HG03025 (cell line): Measurements from ENCODE around the gene USP54.
"Not testable (repeated sequence)": the region's sequence is repeated elsewhere in the genome, so short reads cannot be mapped to it uniquely, and the experiment has no call there.

Experiments used
- ATAC-seq: cut with Tn5 transposase; IDR thresholded peaks from one replicate; pipeline ENCODE4 v1.9.1; 2021; ENCODE audit warnings: mild to moderate bottlenecking, moderate library complexity; ENCODE audit not compliant: unreplicated experiment, low FRiP score

The USP54 gene, protein sequence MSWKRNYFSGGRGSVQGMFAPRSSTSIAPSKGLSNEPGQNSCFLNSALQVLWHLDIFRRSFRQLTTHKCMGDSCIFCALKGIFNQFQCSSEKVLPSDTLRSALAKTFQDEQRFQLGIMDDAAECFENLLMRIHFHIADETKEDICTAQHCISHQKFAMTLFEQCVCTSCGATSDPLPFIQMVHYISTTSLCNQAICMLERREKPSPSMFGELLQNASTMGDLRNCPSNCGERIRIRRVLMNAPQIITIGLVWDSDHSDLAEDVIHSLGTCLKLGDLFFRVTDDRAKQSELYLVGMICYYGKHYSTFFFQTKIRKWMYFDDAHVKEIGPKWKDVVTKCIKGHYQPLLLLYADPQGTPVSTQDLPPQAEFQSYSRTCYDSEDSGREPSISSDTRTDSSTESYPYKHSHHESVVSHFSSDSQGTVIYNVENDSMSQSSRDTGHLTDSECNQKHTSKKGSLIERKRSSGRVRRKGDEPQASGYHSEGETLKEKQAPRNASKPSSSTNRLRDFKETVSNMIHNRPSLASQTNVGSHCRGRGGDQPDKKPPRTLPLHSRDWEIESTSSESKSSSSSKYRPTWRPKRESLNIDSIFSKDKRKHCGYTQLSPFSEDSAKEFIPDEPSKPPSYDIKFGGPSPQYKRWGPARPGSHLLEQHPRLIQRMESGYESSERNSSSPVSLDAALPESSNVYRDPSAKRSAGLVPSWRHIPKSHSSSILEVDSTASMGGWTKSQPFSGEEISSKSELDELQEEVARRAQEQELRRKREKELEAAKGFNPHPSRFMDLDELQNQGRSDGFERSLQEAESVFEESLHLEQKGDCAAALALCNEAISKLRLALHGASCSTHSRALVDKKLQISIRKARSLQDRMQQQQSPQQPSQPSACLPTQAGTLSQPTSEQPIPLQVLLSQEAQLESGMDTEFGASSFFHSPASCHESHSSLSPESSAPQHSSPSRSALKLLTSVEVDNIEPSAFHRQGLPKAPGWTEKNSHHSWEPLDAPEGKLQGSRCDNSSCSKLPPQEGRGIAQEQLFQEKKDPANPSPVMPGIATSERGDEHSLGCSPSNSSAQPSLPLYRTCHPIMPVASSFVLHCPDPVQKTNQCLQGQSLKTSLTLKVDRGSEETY (N-terminal part only)

DNA sequence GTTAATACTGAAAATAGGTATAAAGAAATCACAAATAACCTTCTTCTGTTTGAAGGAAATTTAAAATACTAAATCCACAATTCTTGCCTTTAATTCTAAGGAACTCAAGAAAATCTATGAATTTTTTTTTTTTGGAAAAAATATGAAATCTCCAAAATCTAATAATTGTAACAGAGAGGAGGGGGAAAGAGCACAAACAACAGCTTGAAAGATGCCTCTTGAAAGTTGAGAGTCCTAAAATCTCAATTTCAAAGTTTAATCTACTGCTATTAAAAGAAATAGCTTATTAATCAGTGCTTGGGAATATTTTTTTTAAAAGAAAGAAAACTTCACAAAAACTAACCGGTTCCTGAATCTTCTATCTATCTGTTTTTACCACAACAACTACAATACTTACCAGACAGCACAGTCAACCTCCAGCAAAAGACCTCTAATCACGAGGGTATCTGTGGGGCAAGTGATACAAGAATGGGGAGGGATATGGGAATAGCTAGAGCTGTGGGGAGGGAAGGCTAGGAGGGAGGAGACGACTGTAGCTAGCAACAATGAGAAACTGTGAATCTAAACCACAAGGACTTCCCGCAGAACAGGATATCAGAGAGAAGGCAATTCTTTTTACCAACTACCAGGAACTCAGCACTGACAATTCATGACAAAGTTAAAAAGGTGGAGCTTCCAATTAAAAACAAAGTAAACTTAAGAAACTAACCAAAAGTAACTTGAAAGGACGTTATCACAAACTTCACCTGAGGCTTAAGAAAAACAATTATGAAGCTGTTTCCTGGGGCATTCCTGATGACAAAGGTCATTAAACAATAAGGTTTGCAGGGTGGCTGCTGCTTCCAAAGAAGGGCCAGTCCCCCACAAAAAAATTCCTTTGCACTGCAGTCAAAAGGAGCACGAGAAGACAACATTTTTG is at the start of gene USP54:
Gene USP54 (minus strand): TSS at position 462 of the 919 bp plus-strand sequence. CDS start 15,684 bp downstream, outside the sequence.
- ATAC-seq = no peak

GRCh38 chr10:73639286-73639685 is 48.1 kb upstream of the USP54 start:
- ATAC-seq = no peak

DNA sequence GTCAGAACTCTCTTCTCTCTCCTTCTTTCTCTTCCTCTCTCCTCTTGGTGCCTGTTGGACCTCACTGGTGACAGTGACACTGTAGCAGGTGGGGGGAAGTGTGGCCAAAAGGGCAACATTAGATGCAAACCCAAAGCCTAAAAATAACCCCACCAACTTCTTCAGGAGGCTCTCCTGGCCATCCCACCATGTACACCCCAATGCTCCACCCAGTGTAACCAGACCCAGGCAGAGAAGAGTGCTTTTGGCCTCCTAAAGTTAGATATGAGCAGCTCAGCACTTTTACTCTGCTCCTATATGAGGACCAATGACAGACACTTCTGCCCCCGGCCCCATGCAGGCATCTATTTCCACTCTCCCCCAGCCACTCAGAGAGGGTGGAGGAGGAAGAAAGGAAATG is 44.6 kb upstream of the USP54 start:
- ATAC-seq = no peak

GRCh38 chr10:73634421-73634820 is 43.3 kb upstream of the USP54 start:
- no peak for ATAC-seq

DNA sequence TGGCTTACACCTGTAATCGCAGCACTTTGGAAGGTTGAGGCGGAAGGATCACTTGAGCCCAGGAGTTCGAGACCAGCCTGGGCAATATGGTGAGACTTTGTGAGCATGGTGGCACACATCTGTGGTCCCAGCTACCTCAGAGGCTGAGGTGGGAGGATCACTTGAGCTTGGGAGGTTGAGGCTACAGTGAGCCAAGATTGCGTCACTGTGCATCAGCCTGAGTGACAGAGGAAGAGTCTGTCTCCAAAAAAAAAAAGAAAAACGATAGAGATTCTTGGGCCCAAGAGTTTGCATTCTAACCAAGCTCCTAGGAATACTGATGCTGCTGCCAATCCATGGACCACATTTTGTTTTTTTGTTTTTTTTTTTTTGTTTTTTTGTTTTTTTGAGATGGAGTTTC is 38.0 kb upstream of the USP54 start:
- ATAC-seq = no peak

- ATAC-seq = no peak
Observed at GRCh38 chr10:73628405-73628804, 37.3 kb upstream of the USP54 start.

DNA sequence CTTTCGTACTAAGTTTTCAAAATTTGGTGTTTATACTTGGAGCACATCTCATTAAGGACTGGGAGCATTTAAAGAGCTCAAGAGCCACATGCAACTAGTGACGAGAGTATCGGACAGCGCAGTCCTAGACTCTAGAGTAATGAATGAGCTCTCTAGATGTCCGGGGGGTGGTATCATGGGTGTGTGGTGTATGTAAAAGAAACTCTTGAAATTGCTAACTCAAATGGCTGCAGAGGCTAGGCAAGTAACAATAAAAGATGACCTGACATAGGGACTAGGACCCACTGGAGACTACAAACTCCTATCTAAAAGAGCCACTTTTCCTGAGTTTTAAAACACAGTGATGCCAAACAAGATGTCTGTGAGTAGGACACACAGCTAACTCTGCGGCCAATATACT is 36.2 kb upstream of the USP54 start:
- ATAC-seq = no peak

GRCh38 chr10:73625884-73626752 is 35.0 kb upstream of the USP54 start:
- peak; percentile 85 for ATAC-seq

DNA sequence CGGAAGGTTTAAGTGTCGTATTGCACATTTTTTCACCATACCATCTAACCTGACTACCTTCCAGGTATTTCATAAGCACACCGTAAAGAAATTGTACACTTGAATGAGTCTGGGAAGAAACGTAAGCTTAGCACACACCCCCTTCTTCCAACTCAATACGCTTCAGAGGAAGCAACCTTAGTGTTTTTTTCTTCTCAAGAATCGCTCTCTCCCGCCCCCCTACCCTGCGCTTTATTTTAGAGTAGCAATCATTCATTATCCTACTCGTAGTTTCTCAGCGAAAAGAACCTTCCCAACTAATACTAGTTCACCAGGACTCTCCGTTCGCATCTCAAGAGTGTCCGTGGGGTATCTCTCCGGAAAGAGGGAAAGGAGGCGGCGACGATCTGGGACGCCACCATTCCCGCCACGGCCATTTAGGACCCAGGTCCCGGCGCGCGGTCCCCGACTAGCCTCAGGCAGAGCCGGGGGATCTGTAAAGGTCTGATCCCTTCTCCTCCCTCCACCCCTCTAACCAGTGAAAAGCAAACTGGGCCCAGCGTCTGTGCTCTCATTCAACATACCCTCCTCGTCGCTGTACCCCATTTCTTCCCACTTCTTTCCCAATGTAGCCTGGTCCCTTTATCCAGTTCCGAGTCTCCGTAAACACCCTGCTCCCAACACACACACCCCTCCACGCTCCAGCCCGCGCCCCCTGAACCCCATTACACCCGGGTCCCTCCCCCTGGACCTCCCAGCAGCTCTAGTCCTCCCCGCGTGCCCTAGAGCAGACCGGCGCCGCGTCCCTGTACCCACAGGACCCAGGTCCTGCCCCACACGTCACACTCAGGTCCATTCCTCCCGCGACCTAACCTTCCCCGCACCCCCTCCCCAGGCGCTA is 34.1 kb upstream of the USP54 start:
- ATAC-seq = peak; percentile 49

- ATAC-seq = no peak
Observed at GRCh38 chr10:73623056-73623455, 31.9 kb upstream of the USP54 start.

- not testable (repeated sequence) for ATAC-seq
Observed at GRCh38 chr10:73620974-73621373, 29.8 kb upstream of the USP54 start.

DNA sequence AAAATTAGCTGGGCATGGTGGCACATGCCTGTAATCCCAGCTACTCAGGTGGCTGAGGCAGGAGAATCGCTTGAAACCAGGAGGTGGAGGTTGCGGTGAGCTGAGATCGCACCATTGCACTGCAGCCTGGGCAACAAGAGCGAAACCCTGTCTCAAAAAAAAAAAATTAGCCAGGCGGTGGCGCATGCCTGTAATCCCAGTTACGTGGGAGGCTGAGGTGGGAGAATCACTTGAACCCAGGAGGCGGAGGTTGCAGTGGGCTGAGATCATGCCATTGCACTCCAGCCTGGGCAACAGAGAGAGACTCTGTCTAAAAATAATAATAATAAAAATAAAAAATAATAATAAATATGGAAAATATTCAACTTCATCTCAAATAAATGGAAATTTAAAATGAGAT is 26.0 kb upstream of the USP54 start:
- not testable (repeated sequence) for ATAC-seq

GRCh38 chr10:73614720-73615119 is 23.6 kb upstream of the USP54 start:
- ATAC-seq = no peak

GRCh38 chr10:73609116-73609515 is 18.0 kb upstream of the USP54 start:
- no peak for ATAC-seq

- ATAC-seq = no peak
Observed at GRCh38 chr10:73601486-73601921, 10.4 kb upstream of the USP54 start.

GRCh38 chr10:73597346-73597745 is 6.2 kb upstream of the USP54 start:
- ATAC-seq = no peak

DNA sequence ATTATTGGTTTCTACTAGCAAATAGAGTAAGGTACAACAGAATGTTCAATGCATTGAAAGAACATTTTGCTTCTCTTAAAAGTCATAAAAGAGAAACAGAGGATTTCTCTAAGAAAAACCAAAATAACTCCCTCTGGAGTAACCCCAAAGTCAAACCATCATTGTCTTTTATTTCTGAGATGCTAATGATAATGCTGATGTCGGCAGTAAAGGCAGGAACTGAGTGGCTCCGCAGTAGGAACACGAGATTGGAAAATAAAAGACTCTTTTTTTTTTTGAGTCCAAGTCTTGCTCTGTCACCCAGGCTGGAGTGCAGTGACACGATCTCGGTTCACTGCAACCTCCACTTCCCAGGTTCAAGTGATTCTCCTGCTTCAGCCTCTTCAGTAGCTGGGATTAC is 2.7 kb upstream of the USP54 start:
- no peak for ATAC-seq

DNA sequence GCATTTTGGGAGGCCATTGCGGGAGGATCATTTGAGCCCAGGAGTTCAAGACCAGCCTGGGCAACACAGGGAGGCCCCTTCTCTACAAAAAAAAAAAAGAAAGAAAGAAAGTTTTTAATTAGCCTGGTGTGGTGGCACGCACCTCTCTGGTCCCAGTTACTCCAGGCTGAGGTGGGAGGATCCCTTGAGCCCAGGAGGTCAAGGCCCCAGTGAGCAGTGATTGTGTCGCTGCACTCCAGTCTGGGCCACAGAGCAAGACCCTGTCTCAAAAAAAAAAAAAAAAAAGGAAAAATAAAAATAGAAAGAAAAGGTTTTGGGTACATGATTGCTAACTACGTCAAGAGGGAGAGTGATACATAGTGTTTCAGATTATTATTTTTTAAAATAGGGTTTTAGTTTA is 2.0 kb upstream of the USP54 start:
- no peak for ATAC-seq
